Hematopoietic multipotent progenitor cell treated with erythropoietin and hydrocortisone succinate and interleukin-3 and kit ligand, for 6 days (in vitro differentiated cells): Measurements from ENCODE around the gene DMRTC2.

Source experiments
- DNase-seq: peaks from one replicate; pipeline ENCODE4 v3.0.0-alpha.2; 2015

DMRTC2 gene

GRCh38 chr19:41894350-41894749, 49.5 kb downstream of the DMRTC2 start:
- DNase-seq, result no peak

- peak; percentile 56 for DNase-seq
Measured at GRCh38 chr19:41895745-41896580, 51.1 kb downstream of the DMRTC2 start.

- no peak for DNase-seq
Measured at GRCh38 chr19:41896581-41896942, 51.7 kb downstream of the DMRTC2 start.

DNA sequence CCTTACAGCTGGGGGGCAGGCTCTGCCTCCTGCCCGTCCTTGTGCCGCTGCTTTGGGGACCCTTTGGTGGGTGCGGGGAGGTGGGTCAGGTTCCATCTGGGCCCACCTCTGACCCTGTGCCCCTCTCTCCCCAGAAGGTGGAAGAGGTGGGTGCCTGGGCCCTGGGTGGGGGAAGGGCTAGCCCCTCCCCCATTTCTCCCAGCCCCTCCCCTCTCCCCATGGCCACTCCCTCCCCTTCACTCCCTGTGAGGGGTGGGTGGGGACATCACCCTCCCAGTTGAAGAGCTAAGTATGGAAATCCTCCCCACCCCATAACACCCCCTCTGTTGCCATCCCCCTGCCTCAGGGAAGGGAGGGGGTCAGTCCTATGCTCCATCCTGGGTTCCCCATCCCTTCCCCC, 52.3 kb downstream of the DMRTC2 start:
- no peak for DNase-seq

- no peak for DNase-seq
Measured at GRCh38 chr19:41897820-41898219, 53.0 kb downstream of the DMRTC2 start.

DNA sequence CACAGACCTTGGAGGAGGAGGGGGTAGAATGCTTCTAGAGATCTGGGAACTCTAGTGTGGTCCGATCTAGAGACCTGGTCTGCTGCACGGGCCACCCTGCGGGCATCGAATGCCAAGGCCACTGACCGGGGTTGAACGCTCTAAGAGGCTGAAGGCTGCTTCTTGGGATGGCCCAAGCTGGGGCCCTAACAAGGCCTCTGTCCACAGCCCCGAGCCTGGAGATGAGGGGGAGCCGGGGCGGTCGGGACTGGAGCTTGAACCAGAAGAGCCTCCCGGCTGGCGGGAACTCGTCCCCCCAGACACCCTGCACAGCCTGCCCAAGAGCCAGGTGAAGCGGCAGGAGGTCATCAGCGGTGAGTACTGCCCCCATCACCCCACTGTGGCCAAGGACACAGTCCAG, 53.4 kb downstream of the DMRTC2 start:
- DNase-seq, result no peak
